ENCODE data around the gene DENND6B. TPM values are rescaled to one million over a fixed set of nuclear protein-coding genes. Genes with fewer than 3 reads are reported as not detected.

The DENND6B gene
- total and polyA plus RNA-seq, 2 of the 13 experiments (the other 11 are each of a cell fraction or from before 2014, with no cell fraction given), result 0.95 to 3.8 TPM

GRCh38 chr22:50270666-50271394, 56.0 kb downstream of the DENND6B start (continued):
- TF ChIP-seq, protein P1, sequence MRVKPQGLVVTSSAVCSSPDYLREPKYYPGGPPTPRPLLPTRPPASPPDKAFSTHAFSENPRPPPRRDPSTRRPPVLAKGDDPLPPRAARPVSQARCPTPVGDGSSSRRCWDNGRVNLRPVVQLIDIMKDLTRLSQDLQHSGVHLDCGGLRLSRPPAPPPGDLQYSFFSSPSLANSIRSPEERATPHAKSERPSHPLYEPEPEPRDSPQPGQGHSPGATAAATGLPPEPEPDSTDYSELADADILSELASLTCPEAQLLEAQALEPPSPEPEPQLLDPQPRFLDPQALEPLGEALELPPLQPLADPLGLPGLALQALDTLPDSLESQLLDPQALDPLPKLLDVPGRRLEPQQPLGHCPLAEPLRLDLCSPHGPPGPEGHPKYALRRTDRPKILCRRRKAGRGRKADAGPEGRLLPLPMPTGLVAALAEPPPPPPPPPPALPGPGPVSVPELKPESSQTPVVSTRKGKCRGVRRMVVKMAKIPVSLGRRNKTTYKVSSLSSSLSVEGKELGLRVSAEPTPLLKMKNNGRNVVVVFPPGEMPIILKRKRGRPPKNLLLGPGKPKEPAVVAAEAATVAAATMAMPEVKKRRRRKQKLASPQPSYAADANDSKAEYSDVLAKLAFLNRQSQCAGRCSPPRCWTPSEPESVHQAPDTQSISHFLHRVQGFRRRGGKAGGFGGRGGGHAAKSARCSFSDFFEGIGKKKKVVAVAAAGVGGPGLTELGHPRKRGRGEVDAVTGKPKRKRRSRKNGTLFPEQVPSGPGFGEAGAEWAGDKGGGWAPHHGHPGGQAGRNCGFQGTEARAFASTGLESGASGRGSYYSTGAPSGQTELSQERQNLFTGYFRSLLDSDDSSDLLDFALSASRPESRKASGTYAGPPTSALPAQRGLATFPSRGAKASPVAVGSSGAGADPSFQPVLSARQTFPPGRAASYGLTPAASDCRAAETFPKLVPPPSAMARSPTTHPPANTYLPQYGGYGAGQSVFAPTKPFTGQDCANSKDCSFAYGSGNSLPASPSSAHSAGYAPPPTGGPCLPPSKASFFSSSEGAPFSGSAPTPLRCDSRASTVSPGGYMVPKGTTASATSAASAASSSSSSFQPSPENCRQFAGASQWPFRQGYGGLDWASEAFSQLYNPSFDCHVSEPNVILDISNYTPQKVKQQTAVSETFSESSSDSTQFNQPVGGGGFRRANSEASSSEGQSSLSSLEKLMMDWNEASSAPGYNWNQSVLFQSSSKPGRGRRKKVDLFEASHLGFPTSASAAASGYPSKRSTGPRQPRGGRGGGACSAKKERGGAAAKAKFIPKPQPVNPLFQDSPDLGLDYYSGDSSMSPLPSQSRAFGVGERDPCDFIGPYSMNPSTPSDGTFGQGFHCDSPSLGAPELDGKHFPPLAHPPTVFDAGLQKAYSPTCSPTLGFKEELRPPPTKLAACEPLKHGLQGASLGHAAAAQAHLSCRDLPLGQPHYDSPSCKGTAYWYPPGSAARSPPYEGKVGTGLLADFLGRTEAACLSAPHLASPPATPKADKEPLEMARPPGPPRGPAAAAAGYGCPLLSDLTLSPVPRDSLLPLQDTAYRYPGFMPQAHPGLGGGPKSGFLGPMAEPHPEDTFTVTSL (CRISPR knock-in tag; IDR thresholded peaks at IDR 0.05; ENCODE audit: borderline replicate concordance), result no peak
- no peak for TF ChIP-seq ZNF788 (CRISPR knock-in tag; IDR thresholded peaks at IDR 0.05; ENCODE audit: borderline replicate concordance)
- TF ChIP-seq MAF1 (CRISPR knock-in tag; IDR thresholded peaks at IDR 0.05; ENCODE audit: borderline replicate concordance), result no peak
- no peak for TF ChIP-seq FIP1L1 (IDR thresholded peaks at IDR 0.05; ENCODE audit: borderline replicate concordance, insufficient read depth, low read depth, low read length)
- TF ChIP-seq RARA (CRISPR knock-in tag; IDR thresholded peaks at IDR 0.05), result peak; percentile 72
- peak; percentile 62; the same call in 1 of the 2 replicates for TF ChIP-seq ZNF768 (CRISPR knock-in tag; IDR thresholded peaks at IDR 0.05)
- peak; percentile 56; the same call in 1 of the 2 replicates for TF ChIP-seq ZNF605 (CRISPR knock-in tag; IDR thresholded peaks at IDR 0.05)
- TF ChIP-seq GATA4 (IDR thresholded peaks at IDR 0.05; ENCODE audit: borderline replicate concordance, low read depth), result no peak
- TF ChIP-seq POLR2A (IDR thresholded peaks at IDR 0.05; ENCODE audit: insufficient read depth in 1 of 2, low read depth in 2 of 2, low read length in 2 of 2), result no peak
- TF ChIP-seq, protein P2, sequence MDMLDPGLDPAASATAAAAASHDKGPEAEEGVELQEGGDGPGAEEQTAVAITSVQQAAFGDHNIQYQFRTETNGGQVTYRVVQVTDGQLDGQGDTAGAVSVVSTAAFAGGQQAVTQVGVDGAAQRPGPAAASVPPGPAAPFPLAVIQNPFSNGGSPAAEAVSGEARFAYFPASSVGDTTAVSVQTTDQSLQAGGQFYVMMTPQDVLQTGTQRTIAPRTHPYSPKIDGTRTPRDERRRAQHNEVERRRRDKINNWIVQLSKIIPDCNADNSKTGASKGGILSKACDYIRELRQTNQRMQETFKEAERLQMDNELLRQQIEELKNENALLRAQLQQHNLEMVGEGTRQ (IDR thresholded peaks at IDR 0.05; ENCODE audit: low read depth, low read length), result no peak
- TF ChIP-seq, protein P2 (CRISPR knock-in tag; IDR thresholded peaks at IDR 0.05; ENCODE audit: borderline replicate concordance), result no peak
- TF ChIP-seq NR2C2 (CRISPR knock-in tag; IDR thresholded peaks at IDR 0.05; ENCODE audit: borderline replicate concordance), result peak; percentile 26; the same call in 1 of the 2 replicates
- peak; percentile 78; the same call in 1 of the 2 replicates for TF ChIP-seq ZNF616 (CRISPR knock-in tag; IDR thresholded peaks at IDR 0.05; ENCODE audit: low read depth)
- TF ChIP-seq, protein P3, sequence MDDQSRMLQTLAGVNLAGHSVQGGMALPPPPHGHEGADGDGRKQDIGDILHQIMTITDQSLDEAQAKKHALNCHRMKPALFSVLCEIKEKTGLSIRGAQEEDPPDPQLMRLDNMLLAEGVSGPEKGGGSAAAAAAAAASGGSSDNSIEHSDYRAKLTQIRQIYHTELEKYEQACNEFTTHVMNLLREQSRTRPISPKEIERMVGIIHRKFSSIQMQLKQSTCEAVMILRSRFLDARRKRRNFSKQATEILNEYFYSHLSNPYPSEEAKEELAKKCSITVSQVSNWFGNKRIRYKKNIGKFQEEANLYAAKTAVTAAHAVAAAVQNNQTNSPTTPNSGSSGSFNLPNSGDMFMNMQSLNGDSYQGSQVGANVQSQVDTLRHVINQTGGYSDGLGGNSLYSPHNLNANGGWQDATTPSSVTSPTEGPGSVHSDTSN (CRISPR knock-in tag; IDR thresholded peaks at IDR 0.05; ENCODE audit: borderline replicate concordance), result peak; percentile 77; the same call in 1 of the 2 replicates

Data from HepG2 (cell line).